IMR-90 (cell line): ENCODE data around the gene C6orf15. TPM values are rescaled to one million over a fixed set of nuclear protein-coding genes. Genes with fewer than 3 reads are reported as not detected.

Experiments used
- ATAC-seq: fragments of 200-7000 bp; cut with Tn5 transposase; 2 replicates; pipeline ENCODE4 v1.9.1; 2020; ENCODE audit warnings: low read depth, mild to moderate bottlenecking, moderate library complexity
- BruUV-seq: library from RNA; stranded (reverse); fragments of 400-500 nt; replicated peaks from 2 replicates; lab custom pipeline; 2021; lab: Mats Ljungman, UMichigan
- CTCF ChIA-PET: fragments of 300-600 bp; formaldehyde crosslinking; extraction: SDS; loops from one replicate; lab custom pipeline; 2021; ENCODE audit warnings: antibody characterized with exemption; lab: Yijun Ruan, JAX
- POLR2A ChIA-PET: fragments of 300-600 bp; sonication (Branson Sonifier 250); formaldehyde crosslinking; loops from one replicate; lab custom pipeline; 2022; ENCODE audit warnings: antibody characterized with exemption; ENCODE audit not compliant: unreplicated experiment; lab: Charles Lee
- DNase-seq: peaks from one replicate; pipeline ENCODE4 v3.0.0; 2013
- H2AFZ ChIP-seq: replicated peaks from 2 replicates; pipeline ENCODE3; 2013; ENCODE audit warnings: low read length, mild to moderate bottlenecking; ENCODE audit not compliant: poor library complexity
- H2AK5ac ChIP-seq: 2 replicates; pipeline ENCODE4 v1.6.1; 2013; ENCODE audit warnings: low read depth, low read length, inconsistent platforms
- H2AK9ac ChIP-seq: replicated peaks from 2 replicates; pipeline ENCODE3; 2013; ENCODE audit warnings: mild to moderate bottlenecking, low read depth, low read length, moderate library complexity; ENCODE audit not compliant: poor library complexity
- H2BK120ac ChIP-seq: 2 replicates; pipeline ENCODE4 v1.6.1; 2013; ENCODE audit warnings: low read depth, low read length, inconsistent platforms
- H2BK15ac ChIP-seq: 3 replicates; pipeline ENCODE4 v1.6.1; 2013; ENCODE audit warnings: low read depth, low read length, inconsistent platforms
- H2BK20ac ChIP-seq: 2 replicates; pipeline ENCODE4 v1.6.1; 2013; ENCODE audit warnings: low read depth, mild to moderate bottlenecking, inconsistent platforms, low read length, moderate library complexity
- H2BK5ac ChIP-seq: 2 replicates; pipeline ENCODE4 v1.6.1; 2013; ENCODE audit warnings: mild to moderate bottlenecking, low read depth, low read length, inconsistent platforms; ENCODE audit not compliant: poor library complexity, severe bottlenecking
- H3K14ac ChIP-seq: replicated peaks from 2 replicates; pipeline ENCODE4 v1.6.1; 2013; ENCODE audit warnings: low read depth, low read length, inconsistent platforms
- H3K18ac ChIP-seq: 2 replicates; pipeline ENCODE4 v1.6.1; 2013; ENCODE audit warnings: low read depth, low read length, control low read depth
- H3K23ac ChIP-seq: 2 replicates; pipeline ENCODE4 v1.6.1; 2013; ENCODE audit warnings: low read depth, low read length, inconsistent platforms
- H3K27ac ChIP-seq: 2 replicates; pipeline ENCODE4 v1.5.1; 2013; ENCODE audit warnings: mild to moderate bottlenecking, control low read depth, low read length; ENCODE audit not compliant: insufficient read depth
- H3K27me3 ChIP-seq: 2 replicates; pipeline ENCODE4 v1.6.1; 2013; ENCODE audit warnings: low read length; ENCODE audit not compliant: control insufficient read depth, insufficient read depth
- H3K36me3 ChIP-seq: 2 replicates; pipeline ENCODE4 v1.6.1; 2013; ENCODE audit warnings: low read length, mixed read lengths; ENCODE audit not compliant: control insufficient read depth, insufficient read depth
- H3K4ac ChIP-seq: 2 replicates; pipeline ENCODE4 v1.6.1; 2013; ENCODE audit warnings: low read depth, low read length, inconsistent platforms
- H3K4me1 ChIP-seq: 2 replicates; pipeline ENCODE4 v1.6.1; 2013; ENCODE audit warnings: low read length, mixed read lengths; ENCODE audit not compliant: control insufficient read depth, insufficient read depth
- H3K4me2 ChIP-seq: 2 replicates; pipeline ENCODE4 v1.6.1; 2013; ENCODE audit warnings: low read depth, mild to moderate bottlenecking, control low read depth, low read length, moderate library complexity
- H3K4me3 ChIP-seq: 2 replicates; pipeline ENCODE4 v1.5.1; 2013; ENCODE audit warnings: low read depth, mild to moderate bottlenecking, control low read depth, low read length, moderate library complexity; ENCODE audit not compliant: insufficient read depth
- H3K56ac ChIP-seq: 2 replicates; pipeline ENCODE4 v1.6.1; 2013; ENCODE audit warnings: low read length, inconsistent platforms; ENCODE audit not compliant: insufficient read depth; ENCODE audit errors: extremely low read depth
- H3K79me1 ChIP-seq, 2 experiments: 2 replicates each; pipeline ENCODE4 v1.6.1; 2013; ENCODE audit warnings: low read length in 2 of 2, inconsistent platforms in 1 of 2, low read depth in 1 of 2
- H3K9ac ChIP-seq: 2 replicates; pipeline ENCODE4 v1.6.1; 2013; ENCODE audit warnings: low read depth, low read length, control low read depth
- H3K9me1 ChIP-seq: 2 replicates; pipeline ENCODE4 v1.6.1; 2013; ENCODE audit warnings: low read length, inconsistent platforms; ENCODE audit not compliant: insufficient read depth
- H3K9me3 ChIP-seq: 2 replicates; pipeline ENCODE4 v1.6.1; 2013; ENCODE audit warnings: low read length; ENCODE audit not compliant: control insufficient read depth, insufficient read depth
- H4K20me1 ChIP-seq: 2 replicates; pipeline ENCODE4 v1.6.1; 2013; ENCODE audit warnings: low read length, inconsistent platforms; ENCODE audit not compliant: insufficient read depth
- H4K5ac ChIP-seq: 2 replicates; pipeline ENCODE4 v1.6.1; 2013; ENCODE audit warnings: mild to moderate bottlenecking, low read depth, low read length, control low read depth
- H4K8ac ChIP-seq, 2 experiments: 2 replicates each; pipeline ENCODE4 v1.6.1; 2013; ENCODE audit warnings: low read depth in 2 of 2, low read length in 2 of 2, control low read depth in 1 of 2, inconsistent platforms in 1 of 2
- H4K91ac ChIP-seq: 2 replicates; pipeline ENCODE4 v1.6.1; 2013; ENCODE audit warnings: low read depth, low read length, inconsistent platforms; ENCODE audit not compliant: insufficient read depth
- BHLHE40 ChIP-seq: fragments of 150-350 bp; IDR thresholded peaks from 2 replicates; pipeline ENCODE4 v1.6.1; 2016; ENCODE audit warnings: mild to moderate bottlenecking, low read depth, low read length
- CEBPB ChIP-seq: IDR thresholded peaks from 2 replicates; pipeline ENCODE4 v1.6.1; 2012; ENCODE audit warnings: low read depth, low read length, improper control_type of control experiment
- CHD1 ChIP-seq: IDR thresholded peaks from 2 replicates; pipeline ENCODE4 v1.6.1; 2012; ENCODE audit warnings: low read depth, low read length, improper control_type of control experiment
- ELK1 ChIP-seq: fragments of 150-350 bp; IDR thresholded peaks from 2 replicates; pipeline ENCODE4 v1.6.1; 2016; ENCODE audit warnings: low read depth, mild to moderate bottlenecking, low read length, moderate library complexity, borderline replicate concordance
- FOS ChIP-seq: fragments of 150-350 bp; IDR thresholded peaks from 2 replicates; pipeline ENCODE4 v1.6.1; 2016; ENCODE audit warnings: low read depth, low read length
- MAFK ChIP-seq: IDR thresholded peaks from 2 replicates; pipeline ENCODE4 v1.6.1; 2012; ENCODE audit warnings: low read depth, low read length, improper control_type of control experiment
- MAZ ChIP-seq: IDR thresholded peaks from 2 replicates; pipeline ENCODE4 v1.6.1; 2012; ENCODE audit warnings: low read depth, mild to moderate bottlenecking, low read length, improper control_type of control experiment, moderate library complexity, borderline replicate concordance
- MXI1 ChIP-seq: IDR thresholded peaks from 2 replicates; pipeline ENCODE4 v1.6.1; 2012; ENCODE audit warnings: low read depth, mild to moderate bottlenecking, low read length, moderate library complexity, borderline replicate concordance
- RAD21 ChIP-seq: IDR thresholded peaks from 2 replicates; pipeline ENCODE4 v1.6.1; 2012; ENCODE audit warnings: low read length, improper control_type of control experiment
- RCOR1 ChIP-seq: IDR thresholded peaks from 2 replicates; pipeline ENCODE4 v1.6.1; 2012; ENCODE audit warnings: mild to moderate bottlenecking, low read length, improper control_type of control experiment; ENCODE audit not compliant: insufficient replicate concordance
- RFX5 ChIP-seq: IDR thresholded peaks from 2 replicates; pipeline ENCODE4 v1.8.0; 2012; ENCODE audit warnings: low read depth, mild to moderate bottlenecking, low read length, moderate library complexity
- USF2 ChIP-seq: fragments of 150-350 bp; IDR thresholded peaks from 2 replicates; pipeline ENCODE4 v1.6.1; 2017; ENCODE audit warnings: mild to moderate bottlenecking, antibody characterized with exemption, low read length, low read depth
- WGBS, 2 experiments: methylation state at CpG; one replicate each; pipeline versions ENCODE4 v1.1.5 to v1.1.7; 2013; ENCODE audit warnings: missing lambda C conversion rate in 2 of 2; ENCODE audit not compliant: insufficient read length in 1 of 2; ENCODE audit errors: extremely low coverage in 2 of 2; 5-methylcytosine and 5-hydroxymethylcytosine counted together
- dilution Hi-C: fragments of 300-500 bp; cut with HindIII; formaldehyde crosslinking; loops from one replicate; pipeline ENCODE4 v1.14.3; 2018; ENCODE audit warnings: low sequenced_read_pairs; ENCODE audit not compliant: unreplicated experiment
- in situ Hi-C: fragments of 300-500 bp; cut with MboI; formaldehyde crosslinking; loops from 3 replicates; pipeline ENCODE4 v1.14.3; 2019; ENCODE audit warnings: low sequenced_read_pairs, inconsistent platforms, mixed read lengths
- intact Hi-C: fragments of 100-400 bp; cut with micrococcal nuclease; formaldehyde crosslinking; loops from 2 replicates; pipeline ENCODE4 v1.10.0; 2022
- polyA plus RNA-seq, 3 experiments: library from polyadenylated mRNA; depleted of rRNA; stranded (reverse); fragments of >200 nt; gene quantifications; 2 replicates each; pipeline ENCODE4 v1.2.3, GENCODE V29; 2012; ENCODE audit warnings: low replicate concordance in 1 of 3
- total RNA-seq: library from RNA; depleted of rRNA; stranded (reverse); fragments of >200 nt; gene quantifications from 2 replicates; pipeline ENCODE4 v1.2.3, GENCODE V29; 2012
- TF ChIP-seq, protein P1 (sequence below): conservative IDR thresholded peaks from 2 replicates; pipeline ENCODE4 v1.5.1; 2012; ENCODE audit warnings: mild to moderate bottlenecking, low read depth, low read length, improper control_type of control experiment

Gene C6orf15
- total and polyA plus RNA-seq, 2 of the 4 experiments (the other 2 are of a cell fraction) = not detected

DNA sequence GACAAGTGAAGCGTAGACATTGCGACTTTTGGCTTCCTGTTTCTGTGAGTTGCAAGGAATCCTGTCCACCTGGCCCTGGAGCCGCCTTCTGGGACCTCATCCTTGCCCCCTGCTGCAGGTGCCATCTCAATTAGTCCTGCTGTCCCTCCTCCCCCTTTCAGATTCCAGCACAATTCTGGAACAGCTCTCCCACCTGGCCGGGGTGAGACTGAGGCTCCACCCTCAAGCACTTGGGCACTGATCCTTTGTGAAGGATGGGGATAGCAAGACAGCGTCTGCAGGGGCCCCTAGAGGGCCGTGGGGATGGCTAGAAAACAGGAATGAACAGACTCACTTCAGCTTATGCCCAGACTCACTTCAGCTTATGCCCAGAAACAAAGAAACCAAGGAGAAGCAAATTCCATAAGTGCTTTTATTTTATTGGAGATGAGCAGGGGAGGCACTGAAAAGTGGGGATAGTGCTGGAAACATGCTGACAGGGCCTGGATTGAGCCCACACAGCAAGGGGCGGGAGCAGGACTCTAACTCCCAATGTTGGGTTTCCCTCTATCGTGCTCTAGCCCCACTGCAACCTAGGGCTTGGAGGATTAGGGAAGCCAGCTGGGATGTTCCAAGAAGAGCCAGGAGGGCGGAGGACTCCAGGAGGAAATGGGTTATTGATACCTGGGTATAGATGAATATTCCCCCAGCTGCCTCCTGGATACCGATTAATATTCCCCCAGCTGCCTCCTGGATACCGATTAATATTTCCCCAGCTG lies 1.4 kb downstream of the C6orf15 start:
- Histone ChIP-seq H2BK5ac (no peak overlapping the region), H3K27me3 (peaks cover 36% of the 10 kb centered on the region), H3K14ac (no peak overlapping the region), H3K4me1 (peaks cover 11% of the 10 kb centered on the region), H2BK15ac (no peak overlapping the region), H4K91ac (no peak overlapping the region), H3K18ac (no peak overlapping the region), H2AK9ac (no peak overlapping the region), H3K79me1 (peaks cover 0 to 9% of the 10 kb centered on the region in 2 experiments; a peak in 2 of 4 replicates), H2BK20ac (no peak overlapping the region), H3K9me3 (no peaks in the 10 kb centered on the region), H3K36me3 (no peaks in the 10 kb centered on the region), H2BK120ac (no peak overlapping the region), H2AK5ac (no peak overlapping the region), H3K23ac (no peak overlapping the region), H4K8ac (no peak overlapping the region), H3K56ac (no peak overlapping the region), H2AFZ (no peak overlapping the region), H3K4me2 (no peak overlapping the region), H3K9ac (no peak overlapping the region), H3K9me1 (peaks cover 15% of the 10 kb centered on the region), H4K5ac (no peak overlapping the region), H4K20me1 (no peaks in the 10 kb centered on the region), H3K27ac (no peak overlapping the region), H3K4me3 (no peak overlapping the region), H3K4ac (no peak overlapping the region)
- in situ Hi-C loops (no loop called here), dilution Hi-C loops (no loop called here), intact Hi-C loops (no loop called here)
- POLR2A ChIA-PET = no interaction called here
- no peak for ATAC-seq
- CTCF ChIA-PET = no interaction called here
- no peak for DNase-seq
- 70% methylated on average over 3 of the region's 11 CpGs; no CpG with 5 or more reads in 1 of the 2 experiments for WGBS, 2 experiments
- TF ChIP-seq RFX5 (no peak), MXI1 (no peak), CHD1 (no peak), ELK1 (no peak), RAD21 (no peak), RCOR1 (no peak), FOS (no peak), MAFK (no peak), CEBPB (no peak), USF2 (no peak), BHLHE40 (no peak), MAZ (no peak)
- TF ChIP-seq, protein P1, sequence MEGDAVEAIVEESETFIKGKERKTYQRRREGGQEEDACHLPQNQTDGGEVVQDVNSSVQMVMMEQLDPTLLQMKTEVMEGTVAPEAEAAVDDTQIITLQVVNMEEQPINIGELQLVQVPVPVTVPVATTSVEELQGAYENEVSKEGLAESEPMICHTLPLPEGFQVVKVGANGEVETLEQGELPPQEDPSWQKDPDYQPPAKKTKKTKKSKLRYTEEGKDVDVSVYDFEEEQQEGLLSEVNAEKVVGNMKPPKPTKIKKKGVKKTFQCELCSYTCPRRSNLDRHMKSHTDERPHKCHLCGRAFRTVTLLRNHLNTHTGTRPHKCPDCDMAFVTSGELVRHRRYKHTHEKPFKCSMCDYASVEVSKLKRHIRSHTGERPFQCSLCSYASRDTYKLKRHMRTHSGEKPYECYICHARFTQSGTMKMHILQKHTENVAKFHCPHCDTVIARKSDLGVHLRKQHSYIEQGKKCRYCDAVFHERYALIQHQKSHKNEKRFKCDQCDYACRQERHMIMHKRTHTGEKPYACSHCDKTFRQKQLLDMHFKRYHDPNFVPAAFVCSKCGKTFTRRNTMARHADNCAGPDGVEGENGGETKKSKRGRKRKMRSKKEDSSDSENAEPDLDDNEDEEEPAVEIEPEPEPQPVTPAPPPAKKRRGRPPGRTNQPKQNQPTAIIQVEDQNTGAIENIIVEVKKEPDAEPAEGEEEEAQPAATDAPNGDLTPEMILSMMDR = no peak
- no TSS peak for BruUV-seq
